CD8-positive, alpha-beta memory T cell (primary cell): ENCODE measurements around the gene ST6GALNAC1. TPM values are rescaled to one million over a fixed set of nuclear protein-coding genes. Genes with fewer than 3 reads are reported as not detected.

Experiments used
- CTCF ChIA-PET: fragments of 350-600 bp; sonication (Branson Sonifier 250); formaldehyde crosslinking; loops from one replicate; lab custom pipeline; 2021; ENCODE audit warnings: antibody characterized with exemption; lab: Charles Lee
- POLR2A ChIA-PET: fragments of 350-600 bp; sonication (Branson Sonifier 250); formaldehyde crosslinking; loops from one replicate; lab custom pipeline; 2021; ENCODE audit warnings: antibody characterized with exemption; lab: Charles Lee
- DNase-seq, 5 donors: peaks; one replicate each; pipeline versions ENCODE4 v3.0.0 to v3.0.0-alpha.2; 2020 to 2022; ENCODE audit warnings: mixed read lengths in 1 of 5
- H3K27ac ChIP-seq: one replicate; pipeline ENCODE4 v1.7.0; 2013; ENCODE audit warnings: low read depth, mild to moderate bottlenecking, low read length, moderate library complexity
- H3K27me3 ChIP-seq: 2 replicates; pipeline ENCODE4 v1.7.0; 2013; ENCODE audit warnings: low read length, mild to moderate bottlenecking; ENCODE audit not compliant: insufficient read depth, poor library complexity, severe bottlenecking
- H3K36me3 ChIP-seq: 2 replicates; pipeline ENCODE4 v1.7.0; 2013; ENCODE audit warnings: mild to moderate bottlenecking, low read length, moderate library complexity; ENCODE audit not compliant: insufficient read depth
- H3K4me1 ChIP-seq: 2 replicates; pipeline ENCODE4 v1.7.0; 2013; ENCODE audit warnings: mild to moderate bottlenecking, low read length, moderate library complexity; ENCODE audit not compliant: insufficient read depth
- H3K4me3 ChIP-seq: 2 replicates; pipeline ENCODE4 v1.7.0; 2013; ENCODE audit warnings: mild to moderate bottlenecking, low read length
- H3K9me3 ChIP-seq: 2 replicates; pipeline ENCODE4 v1.7.0; 2013; ENCODE audit warnings: mild to moderate bottlenecking, low read length
- H3K27ac Mint-ChIP-seq, 8 donors: one replicate each; pipeline ENCODE4 v1.8.0; 2020 to 2021; ENCODE audit warnings: mixed read lengths in 8 of 8, mild to moderate bottlenecking in 6 of 8, inconsistent platforms in 3 of 8, moderate library complexity in 3 of 8
- H3K27me3 Mint-ChIP-seq, 2 donors: one replicate each; pipeline ENCODE4 v1.8.0; 2020 to 2021; ENCODE audit warnings: mixed read lengths in 2 of 2, mild to moderate bottlenecking in 1 of 2, moderate library complexity in 1 of 2
- H3K36me3 Mint-ChIP-seq, 3 donors: one replicate each; pipeline ENCODE4 v1.8.0; 2020 to 2021; ENCODE audit warnings: mixed read lengths in 3 of 3, inconsistent platforms in 1 of 3, mild to moderate bottlenecking in 1 of 3
- H3K4me1 Mint-ChIP-seq, 3 donors: one replicate each; pipeline ENCODE4 v1.8.0; 2020 to 2021; ENCODE audit warnings: mixed read lengths in 3 of 3, inconsistent platforms in 1 of 3, mild to moderate bottlenecking in 1 of 3
- H3K4me3 Mint-ChIP-seq, 7 donors: one replicate each; pipeline ENCODE4 v1.8.0; 2020 to 2021; ENCODE audit warnings: mixed read lengths in 7 of 7, mild to moderate bottlenecking in 6 of 7, moderate library complexity in 4 of 7, inconsistent platforms in 2 of 7
- H3K9me3 Mint-ChIP-seq, 5 donors: one replicate each; pipeline ENCODE4 v1.8.0; 2020 to 2022; ENCODE audit warnings: mixed read lengths in 5 of 5, mild to moderate bottlenecking in 3 of 5, moderate library complexity in 2 of 5, inconsistent platforms in 1 of 5
- polyA plus RNA-seq: library from polyadenylated mRNA; unstranded; fragments of 300-500 nt; fragmentation: Illumina TruSeq; gene quantifications from one replicate; pipeline ENCODE4 v1.2.3, GENCODE V29; 2021
- total RNA-seq, 2 experiments: library from RNA; stranded (reverse); gene quantifications; one replicate each; pipeline ENCODE4 v1.2.3, GENCODE V29; 2021

The ST6GALNAC1 gene
- total RNA-seq (under 1 TPM in 1 of 2 experiments, not detected in 1; 0.46 TPM), polyA plus RNA-seq (0.28 TPM)

- Histone ChIP-seq H3K4me3 (peak within 1 kb of the TSS; percentile 22), H3K36me3 (no peaks in the 10 kb centered on the region), H3K9me3 (no peaks in the 10 kb centered on the region), H3K4me1 (peaks cover 15% of the 10 kb centered on the region), H3K27ac (peak within 1 kb of the TSS; percentile 63), H3K27me3 (no peaks in the 10 kb centered on the region)
- Mint-ChIP-seq H3K4me3 (peak within 1 kb of the TSS in 1 of 7 donors; percentile 59), H3K9me3 (peaks cover 8 to 15% (median 9%) of the 10 kb centered on the region in 5 donors), H3K4me1 (peaks cover 8 to 13% (median 12%) of the 10 kb centered on the region in 3 donors), H3K36me3 (peaks cover 0 to 14% (median 0%) of the 10 kb centered on the region in 3 donors), H3K27ac (peak within 1 kb of the TSS in 1 of 8 donors; percentile 38), H3K27me3 (peaks cover 5 to 21% of the 10 kb centered on the region in 2 donors)
- CTCF ChIA-PET = interaction anchor here (1.5 kb wide), 1 partner anchor 20 kb away, joined by 6 read pairs; no protein-coding TSS in a partner anchor
- DNase-seq = peak in 1 of 5 donors; percentile 14
- POLR2A ChIA-PET = no interaction called here
Measured at GRCh38 chr17:76643553-76644148, at the start of gene ST6GALNAC1. Gene ST6GALNAC1, minus strand, starts transcription at chr17:76643757. Its CDS starts 119 bp downstream, at chr17:76643638.

- Histone ChIP-seq H3K27me3 (no peaks in the 10 kb centered on the region), H3K36me3 (no peaks in the 10 kb centered on the region), H3K9me3 (no peaks in the 10 kb centered on the region), H3K4me3 (no peak overlapping the region), H3K4me1 (no peaks in the 10 kb centered on the region), H3K27ac (no peak overlapping the region)
- H3K36me3 Mint-ChIP-seq = peaks cover 0 to 9% (median 0%) of the 10 kb centered on the region in 3 donors
- peaks cover 0 to 9% (median 2%) of the 10 kb centered on the region in 3 donors for H3K4me1 Mint-ChIP-seq
- H3K9me3 Mint-ChIP-seq = no peaks in the 10 kb centered on the region
- peaks cover 0 to 3% of the 10 kb centered on the region in 2 donors for H3K27me3 Mint-ChIP-seq
- no peak overlapping the region for H3K4me3 Mint-ChIP-seq
- POLR2A ChIA-PET = no interaction called here
- peak overlapping the region in 2 of 8 donors; percentile 6 to 69 for H3K27ac Mint-ChIP-seq
- CTCF ChIA-PET = interaction anchor here (1.5 to 1.7 kb wide), 2 partner anchors 10 to 13 kb away, joined by 3 read pairs; no protein-coding TSS in a partner anchor
- no peak for DNase-seq
Measured at GRCh38 chr17:76691379-76692191, 48.0 kb upstream of the ST6GALNAC1 start.

GRCh38 chr17:76690596-76691280, 47.2 kb upstream of the ST6GALNAC1 start:
- Mint-ChIP-seq H3K4me3 (no peak overlapping the region), H3K4me1 (peaks cover 0 to 7% (median 0%) of the 10 kb centered on the region in 3 donors), H3K27me3 (peaks cover 0 to 3% of the 10 kb centered on the region in 2 donors), H3K9me3 (no peaks in the 10 kb centered on the region), H3K36me3 (peaks cover 0 to 12% (median 2%) of the 10 kb centered on the region in 3 donors), H3K27ac (no peak overlapping the region)
- Histone ChIP-seq H3K9me3 (no peaks in the 10 kb centered on the region), H3K4me1 (no peaks in the 10 kb centered on the region), H3K4me3 (no peak overlapping the region), H3K36me3 (no peaks in the 10 kb centered on the region), H3K27me3 (no peaks in the 10 kb centered on the region), H3K27ac (no peak overlapping the region)
- ChIA-PET POLR2A (no interaction called here), CTCF (interaction anchor here (0.9 to 1.7 kb wide), 3 partner anchors 9 to 66 kb away, joined by 3 read pairs; no protein-coding TSS in a partner anchor)
- DNase-seq = no peak

- H3K27ac ChIP-seq = no peak overlapping the region
- no peaks in the 10 kb centered on the region for H3K4me1 ChIP-seq
- CTCF ChIA-PET = no interaction called here
- POLR2A ChIA-PET = no interaction called here
- Mint-ChIP-seq H3K27me3 (no peaks in the 10 kb centered on the region), H3K4me3 (peak overlapping the region in 1 of 7 donors; percentile 61), H3K27ac (no peak overlapping the region), H3K4me1 (no peaks in the 10 kb centered on the region), H3K9me3 (no peaks in the 10 kb centered on the region), H3K36me3 (peaks cover 0 to 12% (median 2%) of the 10 kb centered on the region in 3 donors)
- DNase-seq = no peak
- H3K27me3 ChIP-seq = no peaks in the 10 kb centered on the region
- H3K9me3 ChIP-seq = no peaks in the 10 kb centered on the region
- no peaks in the 10 kb centered on the region for H3K36me3 ChIP-seq
- no peak overlapping the region for H3K4me3 ChIP-seq
Measured at GRCh38 chr17:76689859-76690258, 46.3 kb upstream of the ST6GALNAC1 start.

GRCh38 chr17:76688165-76688622, 44.6 kb upstream of the ST6GALNAC1 start:
- no peaks in the 10 kb centered on the region for H3K9me3 Mint-ChIP-seq
- no peaks in the 10 kb centered on the region for H3K4me1 Mint-ChIP-seq
- Histone ChIP-seq H3K9me3 (no peaks in the 10 kb centered on the region), H3K27me3 (no peaks in the 10 kb centered on the region), H3K27ac (no peak overlapping the region), H3K36me3 (no peaks in the 10 kb centered on the region), H3K4me1 (no peaks in the 10 kb centered on the region), H3K4me3 (no peak overlapping the region)
- no peak overlapping the region for H3K4me3 Mint-ChIP-seq
- no peak overlapping the region for H3K27ac Mint-ChIP-seq
- no peak for DNase-seq
- POLR2A ChIA-PET = no interaction called here
- H3K36me3 Mint-ChIP-seq = peaks cover 0 to 14% (median 2%) of the 10 kb centered on the region in 3 donors
- H3K27me3 Mint-ChIP-seq = no peaks in the 10 kb centered on the region
- CTCF ChIA-PET = interaction anchor here (0.7 kb wide), 1 partner anchor 318 kb away, joined by 3 read pairs; no protein-coding TSS in a partner anchor

- Histone ChIP-seq H3K27me3 (no peaks in the 10 kb centered on the region), H3K36me3 (no peaks in the 10 kb centered on the region), H3K9me3 (no peaks in the 10 kb centered on the region), H3K4me1 (no peaks in the 10 kb centered on the region), H3K4me3 (no peak overlapping the region), H3K27ac (no peak overlapping the region)
- Mint-ChIP-seq H3K4me3 (no peak overlapping the region), H3K27me3 (no peaks in the 10 kb centered on the region), H3K4me1 (peaks cover 0 to 2% (median under 1%) of the 10 kb centered on the region in 3 donors), H3K27ac (no peak overlapping the region), H3K9me3 (no peaks in the 10 kb centered on the region), H3K36me3 (peaks cover 0 to 14% (median 2%) of the 10 kb centered on the region in 3 donors)
- POLR2A ChIA-PET = no interaction called here
- DNase-seq = no peak
- CTCF ChIA-PET = no interaction called here
Measured at GRCh38 chr17:76687298-76688164, 44.0 kb upstream of the ST6GALNAC1 start.
